ES-I3 (cell line): ENCODE results near the gene QPCT.

Source experiments
- H3K36me3 ChIP-seq: 2 replicates; pipeline ENCODE4 v1.6.1; 2013; ENCODE audit warnings: mild to moderate bottlenecking, low read length, control low read depth, moderate library complexity; ENCODE audit not compliant: insufficient read depth
- H3K4me1 ChIP-seq: 2 replicates; pipeline ENCODE4 v1.6.1; 2013; ENCODE audit warnings: mild to moderate bottlenecking, control low read depth, low read length; ENCODE audit not compliant: insufficient read depth
- H3K9ac ChIP-seq: 2 replicates; pipeline ENCODE4 v1.6.1; 2013; ENCODE audit warnings: low read depth, mild to moderate bottlenecking, low read length, moderate library complexity
- H3K9me3 ChIP-seq: 2 replicates; pipeline ENCODE4 v1.6.1; 2013; ENCODE audit warnings: mild to moderate bottlenecking, low read length, moderate library complexity; ENCODE audit not compliant: control insufficient read depth, insufficient read depth

QPCT gene

GRCh38 chr2:37319754-37320609 is 24.4 kb upstream of the QPCT start:
- H3K36me3 ChIP-seq = no peaks in the 10 kb centered on the region
- no peaks in the 10 kb centered on the region for H3K9me3 ChIP-seq
- peaks cover 14% of the 10 kb centered on the region for H3K4me1 ChIP-seq
- no peak overlapping the region for H3K9ac ChIP-seq

DNA sequence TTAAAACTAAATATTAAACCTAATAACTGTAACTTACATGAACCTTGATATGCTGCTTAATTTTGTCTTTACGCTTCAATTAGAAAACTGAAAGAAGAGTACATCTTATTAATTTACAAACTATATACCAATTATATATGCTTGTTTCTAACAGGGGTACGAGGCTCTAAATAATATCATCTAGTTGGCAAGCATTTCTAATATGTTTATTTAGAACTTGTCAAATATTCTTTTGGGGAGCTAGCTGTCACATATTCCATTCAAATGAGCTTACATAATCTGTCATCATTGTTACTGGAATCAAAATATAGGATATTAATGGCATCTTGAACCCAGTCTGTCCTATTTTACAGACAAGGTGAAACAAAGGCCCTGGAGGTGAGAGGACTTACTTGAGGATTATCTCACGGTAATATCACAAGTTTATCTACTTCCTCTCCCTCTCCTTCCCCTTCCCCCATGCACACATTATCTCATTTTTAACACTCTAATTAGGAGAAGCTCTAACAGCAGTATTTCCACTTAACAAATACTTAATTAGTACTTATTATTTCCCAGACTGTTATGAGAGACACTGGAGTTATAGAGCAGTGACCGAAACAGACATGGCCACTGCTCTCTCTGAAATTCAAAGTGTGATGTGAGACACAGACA is 23.3 kb upstream of the QPCT start:
- Histone ChIP-seq H3K36me3 (no peaks in the 10 kb centered on the region), H3K9ac (no peak overlapping the region), H3K9me3 (no peaks in the 10 kb centered on the region), H3K4me1 (peaks cover 14% of the 10 kb centered on the region)

- H3K4me1 ChIP-seq = peaks cover 14% of the 10 kb centered on the region
Measured at GRCh38 chr2:37322368-37322767, 22.1 kb upstream of the QPCT start.

GRCh38 chr2:37323176-37323780 is 21.2 kb upstream of the QPCT start:
- Histone ChIP-seq H3K36me3 (no peaks in the 10 kb centered on the region), H3K9me3 (no peaks in the 10 kb centered on the region), H3K4me1 (peaks cover 13% of the 10 kb centered on the region), H3K9ac (peak overlapping the region; percentile 90)

More at GRCh38 chr2:37322368-37322767, 22.1 kb upstream of the QPCT start:
- Histone ChIP-seq H3K9ac (no peak overlapping the region), H3K36me3 (no peaks in the 10 kb centered on the region), H3K9me3 (no peaks in the 10 kb centered on the region)

- H3K36me3 ChIP-seq = no peaks in the 10 kb centered on the region
- peak overlapping the region; percentile 90 for H3K9ac ChIP-seq
- peaks cover 6% of the 10 kb centered on the region; the same call in 1 of the 2 replicates for H3K4me1 ChIP-seq
- H3K9me3 ChIP-seq = no peaks in the 10 kb centered on the region
Measured at GRCh38 chr2:37323781-37324535, 20.5 kb upstream of the QPCT start.

GRCh38 chr2:37324536-37324785 is 20.0 kb upstream of the QPCT start:
- H3K9ac ChIP-seq = peak overlapping the region; percentile 45; the same call in 1 of the 2 replicates
- H3K4me1 ChIP-seq = peaks cover 5% of the 10 kb centered on the region; the same call in 1 of the 2 replicates
- no peaks in the 10 kb centered on the region for H3K9me3 ChIP-seq
- H3K36me3 ChIP-seq = no peaks in the 10 kb centered on the region

DNA sequence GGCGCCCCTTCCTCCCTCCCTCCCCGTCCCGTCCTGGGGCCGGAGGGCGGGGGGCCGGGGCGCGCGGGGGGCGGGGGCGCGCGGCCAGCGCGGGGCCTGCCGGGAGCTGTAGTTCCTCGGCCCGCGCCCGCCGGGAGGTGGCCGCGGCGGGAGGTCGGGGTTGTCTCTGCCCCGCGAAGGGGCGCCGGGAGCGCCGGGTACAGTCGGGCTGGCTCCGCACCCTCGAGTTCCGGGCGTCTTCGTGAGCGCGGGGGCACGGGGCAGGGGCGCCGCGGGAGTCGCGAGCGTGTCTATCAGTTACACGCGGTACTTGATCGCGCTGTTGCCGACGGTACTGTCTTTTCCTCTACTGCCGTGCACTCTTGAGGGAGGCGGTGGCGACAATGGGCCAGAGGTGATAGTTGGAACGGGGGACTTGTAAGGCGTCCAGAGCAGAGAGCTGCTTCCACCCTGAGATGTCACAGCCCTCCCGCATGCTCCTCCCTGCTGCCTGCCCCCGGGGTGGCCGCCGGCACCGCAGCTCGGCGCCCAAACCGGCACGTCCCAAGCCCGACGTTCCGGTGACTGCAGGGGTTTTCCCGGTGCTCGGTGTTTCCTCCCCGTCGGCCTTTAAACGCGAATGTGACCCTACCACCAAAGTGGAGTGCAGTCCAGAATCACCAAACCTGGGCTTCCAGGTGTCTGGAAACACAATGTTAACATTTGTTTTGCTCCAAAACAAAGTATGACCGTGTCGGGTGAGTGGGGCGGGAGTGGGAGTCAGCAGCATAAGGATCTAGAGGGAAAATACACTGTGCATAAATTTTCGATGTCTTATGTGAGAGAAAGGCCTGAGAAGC is 19.4 kb upstream of the QPCT start, which contains the start of gene PRKD3:
Gene PRKD3, minus strand, starts transcription at position 48 of the 839 bp plus-strand sequence. CDS start 8,309 bp downstream, outside the sequence.
- peaks cover 5% of the 10 kb centered on the region; the same call in 1 of the 2 replicates for H3K4me1 ChIP-seq
- no peaks in the 10 kb centered on the region for H3K9me3 ChIP-seq
- no peaks in the 10 kb centered on the region for H3K36me3 ChIP-seq
- H3K9ac ChIP-seq = peak within 1 kb of the TSS; percentile 90

DNA sequence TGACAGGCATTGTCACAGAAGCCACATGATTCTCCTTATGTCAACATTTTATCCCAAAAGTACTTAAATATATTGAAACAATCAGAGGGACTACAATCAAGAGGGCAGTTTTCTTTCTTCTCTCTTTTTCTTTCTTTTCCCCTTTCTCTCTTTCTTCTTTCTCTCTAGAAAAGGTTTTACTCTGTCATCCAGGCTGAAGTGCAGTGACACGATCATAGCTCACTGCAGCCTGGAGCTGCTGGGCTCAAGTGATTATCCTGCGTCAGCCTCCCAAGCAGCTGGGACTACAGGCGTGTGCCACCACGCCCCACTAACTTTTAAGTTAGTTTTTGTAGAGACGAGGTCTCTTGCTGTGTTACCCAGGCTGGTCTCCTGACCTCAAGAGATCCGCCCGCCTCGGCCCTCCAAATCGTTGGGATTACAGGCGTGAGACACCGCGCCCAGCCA is 18.8 kb upstream of the QPCT start:
- Histone ChIP-seq H3K36me3 (no peaks in the 10 kb centered on the region), H3K9me3 (no peaks in the 10 kb centered on the region), H3K4me1 (peaks cover 5% of the 10 kb centered on the region; the same call in 1 of the 2 replicates), H3K9ac (peak overlapping the region; percentile 83; the same call in 1 of the 2 replicates)

- H3K4me1 ChIP-seq = peaks cover 5% of the 10 kb centered on the region; the same call in 1 of the 2 replicates
- H3K9me3 ChIP-seq = no peaks in the 10 kb centered on the region
- H3K36me3 ChIP-seq = no peaks in the 10 kb centered on the region
- H3K9ac ChIP-seq = no peak overlapping the region
Measured at GRCh38 chr2:37326285-37326684, 18.1 kb upstream of the QPCT start.

GRCh38 chr2:37326866-37327634 is 17.4 kb upstream of the QPCT start:
- Histone ChIP-seq H3K9me3 (no peaks in the 10 kb centered on the region), H3K9ac (no peak overlapping the region), H3K4me1 (no peaks in the 10 kb centered on the region; the same call in 1 of the 2 replicates), H3K36me3 (no peaks in the 10 kb centered on the region)

DNA sequence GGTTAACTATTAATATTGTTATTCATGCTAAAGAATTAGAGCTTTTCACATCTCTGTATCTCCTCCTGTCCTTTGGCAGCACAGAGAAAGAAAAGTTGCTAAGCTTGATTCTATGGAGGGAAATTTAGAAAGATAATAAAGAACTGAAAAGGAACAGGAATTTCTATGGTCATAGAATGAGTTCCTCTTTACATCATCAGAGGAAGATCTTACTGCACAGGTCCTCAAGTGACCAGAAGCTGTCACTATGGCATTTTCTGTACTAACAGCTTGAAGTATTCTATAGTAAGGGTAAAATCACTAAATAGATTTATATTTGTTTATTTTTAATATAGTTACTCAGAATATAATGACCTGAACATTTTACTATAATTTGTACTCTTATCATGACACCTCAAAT is 13.7 kb upstream of the QPCT start:
- Histone ChIP-seq H3K36me3 (no peaks in the 10 kb centered on the region), H3K9me3 (no peaks in the 10 kb centered on the region), H3K9ac (no peak overlapping the region), H3K4me1 (no peaks in the 10 kb centered on the region)

DNA sequence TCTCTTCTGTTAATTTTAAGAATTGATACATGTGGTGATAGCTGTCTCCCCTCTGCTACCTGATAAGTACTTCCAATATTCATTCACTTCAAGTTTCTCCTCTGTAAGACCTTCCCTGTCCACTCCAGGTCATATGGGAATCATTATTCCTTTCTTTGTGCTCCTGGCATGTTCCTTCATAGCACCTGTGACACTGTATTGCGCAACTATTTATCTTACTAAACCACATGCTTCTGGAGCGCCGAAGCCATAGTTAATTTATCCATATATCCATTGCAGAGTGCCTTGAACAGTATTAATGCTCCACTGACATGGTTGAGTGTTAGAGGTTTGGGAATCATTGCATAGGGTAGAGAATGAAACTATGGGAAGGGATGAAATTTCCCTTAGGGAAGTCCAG is 11.9 kb upstream of the QPCT start:
- Histone ChIP-seq H3K4me1 (no peaks in the 10 kb centered on the region), H3K9ac (no peak overlapping the region), H3K9me3 (no peaks in the 10 kb centered on the region), H3K36me3 (no peaks in the 10 kb centered on the region)

DNA sequence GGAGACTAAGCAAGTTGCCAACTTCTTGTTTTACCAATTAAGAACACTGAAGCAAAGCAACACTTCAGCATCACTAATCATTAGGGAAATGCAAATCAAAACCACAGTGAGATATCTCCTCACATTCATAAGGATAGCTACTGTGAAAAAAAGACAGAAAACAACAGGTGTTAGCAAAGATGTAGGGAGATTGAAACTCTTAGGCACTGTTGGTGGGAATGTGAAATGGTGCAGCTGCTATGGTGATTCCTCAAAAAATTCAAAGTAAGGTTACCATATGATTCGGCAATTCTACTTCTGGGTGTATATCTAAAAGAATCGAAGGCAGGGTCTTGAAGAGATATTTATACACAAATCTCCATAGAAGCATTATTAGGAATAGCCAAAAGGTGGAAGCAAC is 11.2 kb upstream of the QPCT start:
- Histone ChIP-seq H3K9me3 (no peaks in the 10 kb centered on the region), H3K36me3 (no peaks in the 10 kb centered on the region), H3K9ac (no peak overlapping the region), H3K4me1 (no peaks in the 10 kb centered on the region)
